Fibroblast of lung (primary cell): Measurements from ENCODE around the gene KIRREL3. TPM values are rescaled to one million over a fixed set of nuclear protein-coding genes. Genes with fewer than 3 reads are reported as not detected.

Experiments used
- DNase-seq, 2 donors: peaks; one replicate each; pipeline versions ENCODE4 v3.0.0 to v3.0.0-alpha.2; 2010; ENCODE audit warnings: low read depth in 2 of 2
- H2AFZ ChIP-seq: 2 replicates; pipeline ENCODE4 v1.5.1; 2012; ENCODE audit warnings: low read length, control low read depth, inconsistent platforms
- H3K27ac ChIP-seq: 2 replicates; pipeline ENCODE4 v1.5.1; 2011; ENCODE audit warnings: low read length, control low read depth; ENCODE audit not compliant: insufficient read depth
- H3K27me3 ChIP-seq: 2 replicates; pipeline ENCODE4 v1.5.1; 2011; ENCODE audit warnings: mild to moderate bottlenecking, low read length; ENCODE audit not compliant: control insufficient read depth, insufficient read depth
- H3K36me3 ChIP-seq: 2 replicates; pipeline ENCODE4 v1.5.1; 2011; ENCODE audit warnings: low read length; ENCODE audit not compliant: control insufficient read depth, insufficient read depth
- H3K4me1 ChIP-seq: 2 replicates; pipeline ENCODE4 v1.5.1; 2011; ENCODE audit warnings: low read length; ENCODE audit not compliant: control insufficient read depth, insufficient read depth; ENCODE audit errors: extremely low read depth
- H3K4me2 ChIP-seq: 2 replicates; pipeline ENCODE4 v1.5.1; 2011; ENCODE audit warnings: low read length, control low read depth; ENCODE audit not compliant: insufficient read depth; ENCODE audit errors: extremely low read depth
- H3K4me3 ChIP-seq, 4 experiments: fragments of 200-600 bp in 1 of 4; sonication (generic) in 1 of 4; replicated peaks in 1 of 4; 2 replicates each; pipeline ENCODE4 v1.5.1; 2011 to 2016; ENCODE audit warnings: low read length in 4 of 4, low read depth in 3 of 4, mild to moderate bottlenecking in 3 of 4, control low read depth in 2 of 4, inconsistent platforms in 1 of 4, mixed read lengths in 1 of 4; ENCODE audit not compliant: insufficient read depth in 1 of 4; ENCODE audit errors: control extremely low read depth in 1 of 4
- H3K79me2 ChIP-seq: 2 replicates; pipeline ENCODE4 v1.5.1; 2012; ENCODE audit warnings: mild to moderate bottlenecking, low read length, inconsistent platforms; ENCODE audit not compliant: control insufficient read depth, insufficient read depth
- H3K9ac ChIP-seq: 2 replicates; pipeline ENCODE4 v1.5.1; 2011; ENCODE audit warnings: mild to moderate bottlenecking, low read length, control low read depth; ENCODE audit not compliant: insufficient read depth
- H3K9me3 ChIP-seq: 2 replicates; pipeline ENCODE4 v1.5.1; 2012; ENCODE audit warnings: low read depth, low read length; ENCODE audit not compliant: control insufficient read depth, insufficient read depth
- H4K20me1 ChIP-seq: 2 replicates; pipeline ENCODE4 v1.5.1; 2011; ENCODE audit warnings: low read length; ENCODE audit not compliant: control insufficient read depth, insufficient read depth; ENCODE audit errors: extremely low read depth
- CTCF ChIP-seq, 2 donors: IDR thresholded peaks in 1 of 2; conservative IDR thresholded peaks in 1 of 2; 1 replicate in 1 of 2; 2 replicates in 1 of 2; pipeline ENCODE4 v1.5.1; 2011 to 2012; ENCODE audit warnings: low read length in 2 of 2, control low read depth in 1 of 2, inconsistent platforms in 1 of 2, low read depth in 1 of 2, mild to moderate bottlenecking in 1 of 2
- EZH2 ChIP-seq: IDR thresholded peaks from 2 replicates; pipeline ENCODE4 v1.5.1; 2012; ENCODE audit warnings: low read length, control low read depth, mild to moderate bottlenecking; ENCODE audit errors: missing control alignments
- polyA plus RNA-seq, 2 donors: library from polyadenylated mRNA; depleted of rRNA in 1 of 2; stranded (reverse) in 1 of 2; unstranded in 1 of 2; fragments of >200 nt; gene quantifications; 2 replicates each; pipeline ENCODE4 v1.2.1, GENCODE V29; 2011 to 2012; ENCODE audit warnings: missing spikeins in 1 of 2
- total RNA-seq: library from RNA; depleted of rRNA; stranded (reverse); fragments of >200 nt; gene quantifications from 2 replicates; pipeline ENCODE4 v1.2.1, GENCODE V29; 2014

The KIRREL3 gene
- total and polyA plus RNA-seq, 2 donors (not counting 1 experiment from before 2014, with no cell fraction given), result 2.8 to 6.1 TPM

- no peak overlapping the region for H3K4me2 ChIP-seq
- H2AFZ ChIP-seq, result no peak overlapping the region
- TF ChIP-seq EZH2 (no peak), CTCF (conservative IDR thresholded peaks at IDR 0.05 in 1 of 2, IDR thresholded peaks at IDR 0.05 in 1 of 2; ENCODE audit: low read depth in 1 of 2, low read length in 2 of 2) (no peak)
- no peaks in the 10 kb centered on the region for H3K9me3 ChIP-seq
- no peaks in the 10 kb centered on the region for H3K27me3 ChIP-seq
- H3K79me2 ChIP-seq, result no peaks in the 10 kb centered on the region
- no peak overlapping the region for H3K27ac ChIP-seq
- no peak for DNase-seq
- H3K9ac ChIP-seq, result no peak overlapping the region
- no peaks in the 10 kb centered on the region for H4K20me1 ChIP-seq
- H3K4me1 ChIP-seq, result no peaks in the 10 kb centered on the region
- no peak overlapping the region for H3K4me3 ChIP-seq
- no peaks in the 10 kb centered on the region for H3K36me3 ChIP-seq
Measured at GRCh38 chr11:126602349-126602940, 398.1 kb downstream of the KIRREL3 start.

- Histone ChIP-seq H3K9ac (no peak overlapping the region), H3K4me1 (no peaks in the 10 kb centered on the region), H3K27me3 (no peaks in the 10 kb centered on the region), H3K9me3 (no peaks in the 10 kb centered on the region), H3K79me2 (no peaks in the 10 kb centered on the region), H2AFZ (no peak overlapping the region), H3K36me3 (no peaks in the 10 kb centered on the region), H4K20me1 (no peaks in the 10 kb centered on the region), H3K27ac (no peak overlapping the region), H3K4me3 (no peak overlapping the region), H3K4me2 (no peak overlapping the region)
- TF ChIP-seq CTCF (conservative IDR thresholded peaks at IDR 0.05 in 1 of 2, IDR thresholded peaks at IDR 0.05 in 1 of 2; ENCODE audit: low read depth in 1 of 2, low read length in 2 of 2), result no peak
- no peak for TF ChIP-seq EZH2
- no peak for DNase-seq
Measured at GRCh38 chr11:126601550-126602215, 398.9 kb downstream of the KIRREL3 start.

DNA sequence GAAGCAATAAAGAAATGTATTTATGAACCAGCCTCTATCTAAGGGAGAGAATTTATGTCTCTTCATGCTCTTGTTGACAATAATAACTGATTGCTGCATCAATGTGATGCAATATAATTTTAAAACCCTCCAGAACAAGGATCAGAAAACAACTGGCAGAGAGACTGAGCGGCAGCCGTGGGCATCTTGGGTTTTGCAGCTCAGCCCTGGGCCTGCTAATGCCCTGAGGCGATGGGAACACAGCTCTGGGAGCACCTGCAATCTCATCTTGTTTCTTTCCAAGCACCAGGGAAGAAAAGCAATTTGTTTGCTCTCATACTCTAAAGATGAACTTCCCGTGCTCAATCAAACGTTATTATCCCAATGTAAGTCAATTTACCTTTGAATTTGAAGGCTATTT is 399.4 kb downstream of the KIRREL3 start:
- DNase-seq, result no peak
- no peaks in the 10 kb centered on the region for H3K4me1 ChIP-seq
- no peak overlapping the region for H2AFZ ChIP-seq
- no peak overlapping the region for H3K27ac ChIP-seq
- no peaks in the 10 kb centered on the region for H3K9me3 ChIP-seq
- H3K9ac ChIP-seq, result no peak overlapping the region
- no peaks in the 10 kb centered on the region for H4K20me1 ChIP-seq
- no peaks in the 10 kb centered on the region for H3K27me3 ChIP-seq
- H3K79me2 ChIP-seq, result no peaks in the 10 kb centered on the region
- H3K4me3 ChIP-seq, result no peak overlapping the region
- TF ChIP-seq CTCF (conservative IDR thresholded peaks at IDR 0.05 in 1 of 2, IDR thresholded peaks at IDR 0.05 in 1 of 2; ENCODE audit: low read depth in 1 of 2, low read length in 2 of 2) (no peak), EZH2 (no peak)
- no peak overlapping the region for H3K4me2 ChIP-seq
- no peaks in the 10 kb centered on the region for H3K36me3 ChIP-seq
